ENCODE data around the gene OCA2.
A peak's percentile ranks its signal among the peaks of the same experiment; 100 is the strongest.

OCA2 gene

GRCh38 chr15:28006116-28006905 lies 92.8 kb downstream of the OCA2 start:
- DNase-seq: no peak
- Histone ChIP-seq H2BK12ac (ENCODE audit: low read length) (no peak overlapping the region), H2AFZ (ENCODE audit: insufficient read depth, low read length, poor library complexity) (no peak overlapping the region), H3K79me1 (ENCODE audit: low read length) (no peaks in the 10 kb centered on the region), H3K4me2 (ENCODE audit: low read length) (no peak overlapping the region), H2AK5ac (ENCODE audit: low read length) (no peak overlapping the region), H3K4me3 (ENCODE audit: low read depth, low read length) (no peak overlapping the region), H3K4ac (ENCODE audit: low read depth, low read length) (no peak overlapping the region), H3K9me3 (ENCODE audit: insufficient read depth, low read depth, low read length) (peaks cover 2% of the 10 kb centered on the region), H4K8ac (ENCODE audit: low read depth, low read length) (no peak overlapping the region), H3K36me3 (ENCODE audit: control insufficient read depth in 1 of 2, insufficient read depth in 2 of 2, low read length in 2 of 2) (no peaks in the 10 kb centered on the region), H3K23ac (ENCODE audit: low read length) (no peak overlapping the region), H2BK5ac (ENCODE audit: low read depth, low read length, poor library complexity) (no peak overlapping the region), H3K4me1 (ENCODE audit: control insufficient read depth in 1 of 2, insufficient read depth in 2 of 2, low read length in 2 of 2) (no peaks in the 10 kb centered on the region), H4K91ac (ENCODE audit: low read depth, low read length) (no peak overlapping the region), H3K9ac (ENCODE audit: low read length) (no peak overlapping the region), H3K14ac (ENCODE audit: low read length) (no peak overlapping the region), H3K79me2 (ENCODE audit: control insufficient read depth, insufficient read depth, low read length, poor library complexity) (no peaks in the 10 kb centered on the region), H3K18ac (ENCODE audit: low read length) (no peak overlapping the region), H3K27ac (ENCODE audit: low read depth, low read length) (no peak overlapping the region), H2BK120ac (ENCODE audit: insufficient read depth, low read length, poor library complexity) (no peak overlapping the region), H3K27me3 (ENCODE audit: insufficient read depth, low read length) (no peaks in the 10 kb centered on the region), H4K12ac (ENCODE audit: low read depth, low read length) (no peak overlapping the region)
- no CpG with 5 or more reads among the region's 9 CpGs for WGBS (ENCODE audit: extremely low coverage, insufficient coverage, insufficient read length)

- Histone ChIP-seq H3K4me3 (ENCODE audit: low read depth, low read length) (peak overlapping the region; percentile 33), H4K8ac (ENCODE audit: low read depth, low read length) (no peak overlapping the region), H2AK5ac (ENCODE audit: low read length) (no peak overlapping the region), H3K79me1 (ENCODE audit: low read length) (no peaks in the 10 kb centered on the region), H2BK12ac (ENCODE audit: low read length) (no peak overlapping the region), H2BK120ac (ENCODE audit: insufficient read depth, low read length, poor library complexity) (no peak overlapping the region), H4K12ac (ENCODE audit: low read depth, low read length) (no peak overlapping the region), H3K4me1 (ENCODE audit: control insufficient read depth in 1 of 2, insufficient read depth in 2 of 2, low read length in 2 of 2) (no peaks in the 10 kb centered on the region), H3K27ac (ENCODE audit: low read depth, low read length) (no peak overlapping the region), H2AFZ (ENCODE audit: insufficient read depth, low read length, poor library complexity) (no peak overlapping the region), H3K14ac (ENCODE audit: low read length) (no peak overlapping the region), H3K18ac (ENCODE audit: low read length) (no peak overlapping the region), H3K79me2 (ENCODE audit: control insufficient read depth, insufficient read depth, low read length, poor library complexity) (no peaks in the 10 kb centered on the region), H2BK5ac (ENCODE audit: low read depth, low read length, poor library complexity) (no peak overlapping the region), H3K23ac (ENCODE audit: low read length) (no peak overlapping the region), H3K36me3 (ENCODE audit: control insufficient read depth in 1 of 2, insufficient read depth in 2 of 2, low read length in 2 of 2) (no peaks in the 10 kb centered on the region), H3K9me3 (ENCODE audit: insufficient read depth, low read depth, low read length) (peaks cover 2% of the 10 kb centered on the region), H3K4me2 (ENCODE audit: low read length) (no peak overlapping the region), H3K27me3 (ENCODE audit: insufficient read depth, low read length) (no peaks in the 10 kb centered on the region), H3K9ac (ENCODE audit: low read length) (no peak overlapping the region), H4K91ac (ENCODE audit: low read depth, low read length) (no peak overlapping the region), H3K4ac (ENCODE audit: low read depth, low read length) (no peak overlapping the region)
- WGBS (ENCODE audit: extremely low coverage, insufficient coverage, insufficient read length): no CpG with 5 or more reads among the region's 15 CpGs
- no peak for DNase-seq
Measured at GRCh38 chr15:28005004-28005527, 94.0 kb downstream of the OCA2 start.

GRCh38 chr15:28004143-28005003 lies 94.7 kb downstream of the OCA2 start:
- Histone ChIP-seq H3K4me2 (ENCODE audit: low read length) (no peak overlapping the region), H3K4me3 (ENCODE audit: low read depth, low read length) (no peak overlapping the region), H3K14ac (ENCODE audit: low read length) (no peak overlapping the region), H3K4me1 (ENCODE audit: control insufficient read depth in 1 of 2, insufficient read depth in 2 of 2, low read length in 2 of 2) (no peaks in the 10 kb centered on the region), H3K79me1 (ENCODE audit: low read length) (no peaks in the 10 kb centered on the region), H3K9me3 (ENCODE audit: insufficient read depth, low read depth, low read length) (peaks cover 2% of the 10 kb centered on the region), H3K27ac (ENCODE audit: low read depth, low read length) (no peak overlapping the region), H2AK5ac (ENCODE audit: low read length) (no peak overlapping the region), H4K12ac (ENCODE audit: low read depth, low read length) (no peak overlapping the region), H4K8ac (ENCODE audit: low read depth, low read length) (no peak overlapping the region), H2AFZ (ENCODE audit: insufficient read depth, low read length, poor library complexity) (no peak overlapping the region), H4K91ac (ENCODE audit: low read depth, low read length) (no peak overlapping the region), H3K79me2 (ENCODE audit: control insufficient read depth, insufficient read depth, low read length, poor library complexity) (no peaks in the 10 kb centered on the region), H3K4ac (ENCODE audit: low read depth, low read length) (no peak overlapping the region), H2BK5ac (ENCODE audit: low read depth, low read length, poor library complexity) (no peak overlapping the region), H3K36me3 (ENCODE audit: control insufficient read depth in 1 of 2, insufficient read depth in 2 of 2, low read length in 2 of 2) (no peaks in the 10 kb centered on the region), H3K9ac (ENCODE audit: low read length) (no peak overlapping the region), H2BK120ac (ENCODE audit: insufficient read depth, low read length, poor library complexity) (no peak overlapping the region), H3K18ac (ENCODE audit: low read length) (no peak overlapping the region), H2BK12ac (ENCODE audit: low read length) (no peak overlapping the region), H3K27me3 (ENCODE audit: insufficient read depth, low read length) (no peaks in the 10 kb centered on the region), H3K23ac (ENCODE audit: low read length) (no peak overlapping the region)
- DNase-seq: no peak
- WGBS (ENCODE audit: extremely low coverage, insufficient coverage, insufficient read length): no CpG with 5 or more reads among the region's 24 CpGs

- H3K4me3 ChIP-seq (ENCODE audit: low read depth, low read length): no peak overlapping the region
- H2AK5ac ChIP-seq (ENCODE audit: low read length): no peak overlapping the region
- H3K4ac ChIP-seq (ENCODE audit: low read depth, low read length): no peak overlapping the region
- no peak overlapping the region for H2BK12ac ChIP-seq (ENCODE audit: low read length)
- no peak for DNase-seq
- no CpG with 5 or more reads among the region's 63 CpGs for WGBS (ENCODE audit: extremely low coverage, insufficient coverage, insufficient read length)
- H4K91ac ChIP-seq (ENCODE audit: low read depth, low read length): no peak overlapping the region
- H3K27me3 ChIP-seq (ENCODE audit: insufficient read depth, low read length): no peaks in the 10 kb centered on the region
- no peaks in the 10 kb centered on the region for H3K79me2 ChIP-seq (ENCODE audit: control insufficient read depth, insufficient read depth, low read length, poor library complexity)
- H3K36me3 ChIP-seq (ENCODE audit: control insufficient read depth in 1 of 2, insufficient read depth in 2 of 2, low read length in 2 of 2): no peaks in the 10 kb centered on the region
- H2AFZ ChIP-seq (ENCODE audit: insufficient read depth, low read length, poor library complexity): no peak overlapping the region
- no peak overlapping the region for H3K27ac ChIP-seq (ENCODE audit: low read depth, low read length)
- H3K4me1 ChIP-seq (ENCODE audit: control insufficient read depth in 1 of 2, insufficient read depth in 2 of 2, low read length in 2 of 2): no peaks in the 10 kb centered on the region
- no peak overlapping the region for H4K8ac ChIP-seq (ENCODE audit: low read depth, low read length)
- no peak overlapping the region for H4K12ac ChIP-seq (ENCODE audit: low read depth, low read length)
- no peak overlapping the region for H3K4me2 ChIP-seq (ENCODE audit: low read length)
- H3K18ac ChIP-seq (ENCODE audit: low read length): no peak overlapping the region
- no peaks in the 10 kb centered on the region for H3K9me3 ChIP-seq (ENCODE audit: insufficient read depth, low read depth, low read length)
- H3K23ac ChIP-seq (ENCODE audit: low read length): no peak overlapping the region
- no peak overlapping the region for H3K14ac ChIP-seq (ENCODE audit: low read length)
- H2BK120ac ChIP-seq (ENCODE audit: insufficient read depth, low read length, poor library complexity): no peak overlapping the region
- no peak overlapping the region for H2BK5ac ChIP-seq (ENCODE audit: low read depth, low read length, poor library complexity)
- H3K79me1 ChIP-seq (ENCODE audit: low read length): no peaks in the 10 kb centered on the region
- no peak overlapping the region for H3K9ac ChIP-seq (ENCODE audit: low read length)
Measured at GRCh38 chr15:28003302-28004037, 95.6 kb downstream of the OCA2 start.

Data from trophoblast cell (in vitro differentiated cells and primary cell).